Hepatocyte (in vitro differentiated cells): Measurements from ENCODE around the gene KCNQ1. TPM values are rescaled to one million over a fixed set of nuclear protein-coding genes. Genes with fewer than 3 reads are reported as not detected.
A peak's percentile ranks its signal among the peaks of the same experiment; 100 is the strongest.

Source experiments
- DNase-seq: peaks from one replicate; pipeline ENCODE4 v3.0.0-alpha.2; 2016; ENCODE audit warnings: low spot score
- H2AFZ ChIP-seq: fragments of 200-600 bp; sonication (generic); 2 replicates; pipeline ENCODE4 v1.6.0; 2016; ENCODE audit warnings: antibody characterized with exemption, mild to moderate bottlenecking
- H3K27ac ChIP-seq: fragments of 200-600 bp; sonication (generic); 2 replicates; pipeline ENCODE4 v1.5.1; 2016; ENCODE audit warnings: mild to moderate bottlenecking
- H3K27me3 ChIP-seq: fragments of 200-600 bp; sonication (generic); 2 replicates; pipeline ENCODE4 v1.6.1; 2016
- H3K36me3 ChIP-seq: fragments of 200-600 bp; sonication (generic); replicated peaks from 2 replicates; pipeline ENCODE4 v1.5.1; 2016; ENCODE audit warnings: low read depth; ENCODE audit not compliant: insufficient read depth
- H3K4me1 ChIP-seq: fragments of 200-600 bp; sonication (generic); 2 replicates; pipeline ENCODE4 v1.5.1; 2016; ENCODE audit warnings: mild to moderate bottlenecking, moderate library complexity; ENCODE audit not compliant: insufficient read depth
- H3K4me2 ChIP-seq: fragments of 200-600 bp; sonication (generic); 2 replicates; pipeline ENCODE4 v1.6.0; 2016
- H3K4me3 ChIP-seq: fragments of 200-600 bp; sonication (generic); 2 replicates; pipeline ENCODE4 v1.5.1; 2016; ENCODE audit warnings: mild to moderate bottlenecking
- H3K79me2 ChIP-seq: fragments of 200-600 bp; sonication (generic); 2 replicates; pipeline ENCODE4 v1.6.0; 2017; ENCODE audit warnings: mild to moderate bottlenecking
- H3K9me2 ChIP-seq: fragments of 200-600 bp; sonication (generic); replicated peaks from 2 replicates; pipeline ENCODE4 v1.6.0; 2017; ENCODE audit warnings: mild to moderate bottlenecking; ENCODE audit not compliant: insufficient read depth
- H3K9me3 ChIP-seq: fragments of 200-600 bp; sonication (generic); 2 replicates; pipeline ENCODE4 v1.5.1; 2016; ENCODE audit warnings: low read depth, mild to moderate bottlenecking
- H4K20me1 ChIP-seq: fragments of 200-600 bp; sonication (generic); 2 replicates; pipeline ENCODE4 v1.6.0; 2016; ENCODE audit warnings: mild to moderate bottlenecking; ENCODE audit not compliant: insufficient read depth, poor library complexity, severe bottlenecking
- EZH2 ChIP-seq: fragments of 200-600 bp; sonication (generic); IDR thresholded peaks from 2 replicates; pipeline ENCODE4 v1.6.1; 2016; ENCODE audit warnings: antibody characterized with exemption, mild to moderate bottlenecking, borderline replicate concordance
- EZH2phosphoT487 ChIP-seq: fragments of 200-600 bp; sonication (generic); IDR thresholded peaks from one replicate; pipeline ENCODE4 v1.6.1; 2018; ENCODE audit warnings: antibody characterized with exemption, mild to moderate bottlenecking, low read depth, moderate library complexity; ENCODE audit not compliant: unreplicated experiment, severe bottlenecking
- WGBS: methylation state at CpG from one replicate; pipeline ENCODE4 v1.1.6; 2016; ENCODE audit warnings: low lambda C conversion rate; ENCODE audit errors: missing lambda C conversion rate; 5-methylcytosine and 5-hydroxymethylcytosine counted together
- polyA plus RNA-seq: library from polyadenylated mRNA; unstranded; fragments of >200 nt; fragmentation: Nextera tagmentation; extraction: Ambion mirVana; gene quantifications from 2 replicates; pipeline ENCODE4 v1.2.1, GENCODE V29; 2016
- total RNA-seq: library from RNA; depleted of rRNA; stranded (reverse); fragments of >200 nt; gene quantifications from 2 replicates; pipeline ENCODE4 v1.2.3, GENCODE V29; 2014
- TF ChIP-seq, protein P1 (sequence below): fragments of 200-600 bp; sonication (generic); IDR thresholded peaks from 2 replicates; pipeline ENCODE4 v1.5.1; 2016; ENCODE audit warnings: antibody characterized with exemption, mild to moderate bottlenecking; ENCODE audit not compliant: poor library complexity

Gene KCNQ1
- total and polyA plus RNA-seq, 2 experiments from 2014 or later, result 1.8 to 6.4 TPM

DNA sequence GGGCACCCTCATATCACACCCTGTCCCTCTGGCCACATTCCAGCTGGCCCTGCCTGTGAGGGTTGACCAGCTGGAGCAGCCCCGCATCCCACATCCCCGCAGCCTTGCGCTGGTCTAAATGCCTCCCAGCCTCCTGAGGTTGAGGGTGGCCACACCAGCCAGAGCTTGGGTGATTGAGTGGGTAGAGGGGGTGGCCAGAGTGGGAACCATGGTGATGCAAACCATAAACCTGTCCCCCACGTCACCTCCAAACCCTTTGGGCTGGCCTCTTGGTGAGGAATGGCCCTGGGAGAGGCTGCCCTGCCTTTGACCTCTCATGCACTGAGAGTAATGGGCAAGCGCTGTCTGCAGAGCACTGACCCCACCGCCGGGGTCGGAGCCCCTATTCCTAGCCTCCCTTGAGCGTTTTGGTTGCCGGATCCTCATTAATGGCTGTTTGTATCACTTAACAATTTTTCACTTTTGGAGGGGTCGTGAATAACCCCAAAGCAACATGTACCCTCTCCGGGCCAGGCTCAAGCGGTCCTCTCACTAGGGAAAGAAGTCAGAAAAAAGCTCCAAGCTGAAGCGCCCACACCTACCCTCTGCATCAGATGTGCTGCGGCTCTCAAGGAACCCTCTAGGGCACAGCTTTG lies 271.0 kb downstream of the KCNQ1 start:
- Histone ChIP-seq H3K4me3 (no peak overlapping the region), H3K36me3 (no peaks in the 10 kb centered on the region), H4K20me1 (no peaks in the 10 kb centered on the region), H3K79me2 (no peaks in the 10 kb centered on the region), H3K9me3 (no peaks in the 10 kb centered on the region), H3K4me2 (no peak overlapping the region), H2AFZ (no peak overlapping the region), H3K27me3 (no peaks in the 10 kb centered on the region), H3K9me2 (no peaks in the 10 kb centered on the region), H3K27ac (peak overlapping the region; percentile 78), H3K4me1 (peaks cover 41% of the 10 kb centered on the region)
- no peak for DNase-seq
- WGBS, result 89% methylated on average over 15 of the region's 15 CpGs
- TF ChIP-seq EZH2phosphoT487 (no peak), EZH2 (no peak)
- TF ChIP-seq, protein P1, sequence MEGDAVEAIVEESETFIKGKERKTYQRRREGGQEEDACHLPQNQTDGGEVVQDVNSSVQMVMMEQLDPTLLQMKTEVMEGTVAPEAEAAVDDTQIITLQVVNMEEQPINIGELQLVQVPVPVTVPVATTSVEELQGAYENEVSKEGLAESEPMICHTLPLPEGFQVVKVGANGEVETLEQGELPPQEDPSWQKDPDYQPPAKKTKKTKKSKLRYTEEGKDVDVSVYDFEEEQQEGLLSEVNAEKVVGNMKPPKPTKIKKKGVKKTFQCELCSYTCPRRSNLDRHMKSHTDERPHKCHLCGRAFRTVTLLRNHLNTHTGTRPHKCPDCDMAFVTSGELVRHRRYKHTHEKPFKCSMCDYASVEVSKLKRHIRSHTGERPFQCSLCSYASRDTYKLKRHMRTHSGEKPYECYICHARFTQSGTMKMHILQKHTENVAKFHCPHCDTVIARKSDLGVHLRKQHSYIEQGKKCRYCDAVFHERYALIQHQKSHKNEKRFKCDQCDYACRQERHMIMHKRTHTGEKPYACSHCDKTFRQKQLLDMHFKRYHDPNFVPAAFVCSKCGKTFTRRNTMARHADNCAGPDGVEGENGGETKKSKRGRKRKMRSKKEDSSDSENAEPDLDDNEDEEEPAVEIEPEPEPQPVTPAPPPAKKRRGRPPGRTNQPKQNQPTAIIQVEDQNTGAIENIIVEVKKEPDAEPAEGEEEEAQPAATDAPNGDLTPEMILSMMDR, result no peak

DNA sequence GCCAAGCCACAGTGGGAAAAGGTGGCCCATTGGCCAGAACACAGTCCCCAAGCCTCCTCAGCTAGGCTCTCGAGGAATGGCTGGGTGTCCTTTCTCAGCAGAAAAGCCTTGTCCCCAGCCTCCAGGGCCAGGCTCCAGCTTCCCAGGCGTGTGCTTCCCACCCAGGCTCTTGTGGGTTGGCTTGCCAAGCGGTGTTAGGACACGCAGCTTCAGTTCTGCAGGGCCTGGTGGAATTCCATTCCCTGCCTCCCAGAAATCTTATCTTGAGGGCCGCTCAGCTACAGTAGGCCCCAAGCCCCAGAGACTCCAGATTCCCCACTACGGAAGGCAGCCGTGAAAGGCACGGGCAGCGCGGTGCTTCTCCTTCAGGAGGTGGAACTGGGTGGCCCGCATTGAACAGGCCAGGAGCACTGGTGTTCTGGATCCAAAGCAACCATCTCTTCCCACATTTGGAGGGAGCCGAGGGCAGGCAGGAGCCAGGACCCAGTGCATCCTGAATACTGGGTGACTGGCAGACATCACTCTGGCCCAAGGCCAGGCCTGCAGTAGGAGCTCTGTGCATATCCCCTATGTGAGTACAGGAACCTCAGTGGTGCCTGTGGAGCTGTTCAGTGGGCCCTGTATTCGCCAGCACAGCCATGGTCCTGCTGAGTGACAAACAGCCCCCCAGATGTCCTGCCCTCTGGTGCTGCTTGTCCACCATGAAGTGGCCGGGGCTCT lies 271.7 kb downstream of the KCNQ1 start:
- DNase-seq, result no peak
- no peaks in the 10 kb centered on the region for H3K79me2 ChIP-seq
- H4K20me1 ChIP-seq, result no peaks in the 10 kb centered on the region
- no peak overlapping the region for H3K4me3 ChIP-seq
- no peaks in the 10 kb centered on the region for H3K9me2 ChIP-seq
- H2AFZ ChIP-seq, result no peak overlapping the region
- H3K9me3 ChIP-seq, result no peaks in the 10 kb centered on the region
- no peaks in the 10 kb centered on the region for H3K27me3 ChIP-seq
- 84% methylated on average over 14 of the region's 14 CpGs for WGBS
- peak overlapping the region; percentile 78 for H3K27ac ChIP-seq
- TF ChIP-seq EZH2phosphoT487, result no peak
- no peak for TF ChIP-seq EZH2
- TF ChIP-seq, protein P1, result no peak
- H3K4me1 ChIP-seq, result peaks cover 41% of the 10 kb centered on the region
- no peak overlapping the region for H3K4me2 ChIP-seq
- no peaks in the 10 kb centered on the region for H3K36me3 ChIP-seq

DNA sequence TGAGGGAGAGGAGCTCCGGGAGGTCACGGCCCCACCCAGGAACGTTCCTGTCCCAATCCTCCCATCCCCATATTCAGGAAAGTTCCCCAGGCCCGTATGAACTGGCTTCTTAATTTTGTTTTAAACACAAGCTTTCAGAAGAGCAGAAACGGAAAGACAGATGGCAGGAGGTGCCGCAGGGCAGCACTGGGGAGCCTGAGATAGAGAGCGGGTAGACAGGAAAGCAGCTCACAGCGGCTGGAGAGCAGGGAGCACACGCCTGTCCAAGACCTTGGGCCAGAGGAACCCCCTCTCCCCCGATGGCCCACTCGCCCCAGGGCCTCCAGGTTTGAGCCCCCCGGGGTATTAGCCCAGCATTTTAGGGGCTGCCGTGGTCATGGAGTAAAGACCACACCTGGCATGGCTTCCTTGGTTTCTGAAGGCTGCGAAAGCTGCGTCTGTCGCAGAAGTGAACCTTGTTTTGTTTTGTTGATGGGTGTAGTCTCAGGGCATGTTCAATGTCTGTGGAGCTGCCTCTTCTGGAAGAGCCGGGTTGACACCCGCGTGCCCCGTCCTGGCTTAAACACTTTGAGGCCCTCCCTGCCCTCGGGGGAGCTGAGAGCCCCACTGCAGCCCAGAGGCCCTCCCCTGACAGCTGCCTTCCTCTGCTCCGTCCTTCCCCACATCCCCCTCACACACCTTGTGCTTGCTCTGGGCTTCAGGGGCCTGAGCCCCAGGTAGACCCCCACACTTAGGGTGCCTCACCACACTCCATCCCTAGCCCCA lies 272.9 kb downstream of the KCNQ1 start:
- H3K9me2 ChIP-seq, result no peaks in the 10 kb centered on the region
- WGBS, result 75% methylated on average over 22 of the region's 22 CpGs
- DNase-seq, result no peak
- H3K27me3 ChIP-seq, result no peaks in the 10 kb centered on the region
- no peak overlapping the region for H2AFZ ChIP-seq
- peaks cover 37% of the 10 kb centered on the region for H3K4me1 ChIP-seq
- H3K9me3 ChIP-seq, result no peaks in the 10 kb centered on the region
- no peak overlapping the region for H3K4me2 ChIP-seq
- no peak overlapping the region for H3K4me3 ChIP-seq
- no peaks in the 10 kb centered on the region for H4K20me1 ChIP-seq
- TF ChIP-seq EZH2 (no peak), EZH2phosphoT487 (no peak)
- TF ChIP-seq, protein P1, result no peak
- H3K36me3 ChIP-seq, result no peaks in the 10 kb centered on the region
- no peaks in the 10 kb centered on the region for H3K79me2 ChIP-seq
- peak overlapping the region; percentile 78 for H3K27ac ChIP-seq
